Prostate gland (tissue), 2 donors: ENCODE measurements around the gene ZBTB5.

ENCODE experiments used
- POLR2AphosphoS5 ChIP-seq: sonication (generic); formaldehyde crosslinking; IDR thresholded peaks from one replicate; pipeline ENCODE4 v1.6.1; 2017; ENCODE audit warnings: antibody characterized with exemption
- TF ChIP-seq, protein P1 (sequence below), 4 experiments: fragments of 200-600 bp in 2 of 4; fragments of 450-650 bp in 2 of 4; sonication (generic) in 2 of 4; IDR thresholded peaks; 1 replicate in 3 of 4; 2 replicates in 1 of 4; pipeline ENCODE4 v1.5.1; 2016 to 2019; ENCODE audit warnings: antibody characterized with exemption in 4 of 4, mild to moderate bottlenecking in 2 of 4, moderate library complexity in 2 of 4

GRCh38 chr9:37508834-37509206, 43.6 kb upstream of the ZBTB5 start:
- TF ChIP-seq, protein P1, sequence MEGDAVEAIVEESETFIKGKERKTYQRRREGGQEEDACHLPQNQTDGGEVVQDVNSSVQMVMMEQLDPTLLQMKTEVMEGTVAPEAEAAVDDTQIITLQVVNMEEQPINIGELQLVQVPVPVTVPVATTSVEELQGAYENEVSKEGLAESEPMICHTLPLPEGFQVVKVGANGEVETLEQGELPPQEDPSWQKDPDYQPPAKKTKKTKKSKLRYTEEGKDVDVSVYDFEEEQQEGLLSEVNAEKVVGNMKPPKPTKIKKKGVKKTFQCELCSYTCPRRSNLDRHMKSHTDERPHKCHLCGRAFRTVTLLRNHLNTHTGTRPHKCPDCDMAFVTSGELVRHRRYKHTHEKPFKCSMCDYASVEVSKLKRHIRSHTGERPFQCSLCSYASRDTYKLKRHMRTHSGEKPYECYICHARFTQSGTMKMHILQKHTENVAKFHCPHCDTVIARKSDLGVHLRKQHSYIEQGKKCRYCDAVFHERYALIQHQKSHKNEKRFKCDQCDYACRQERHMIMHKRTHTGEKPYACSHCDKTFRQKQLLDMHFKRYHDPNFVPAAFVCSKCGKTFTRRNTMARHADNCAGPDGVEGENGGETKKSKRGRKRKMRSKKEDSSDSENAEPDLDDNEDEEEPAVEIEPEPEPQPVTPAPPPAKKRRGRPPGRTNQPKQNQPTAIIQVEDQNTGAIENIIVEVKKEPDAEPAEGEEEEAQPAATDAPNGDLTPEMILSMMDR (IDR thresholded peaks at IDR 0.05), result no peak
- TF ChIP-seq POLR2AphosphoS5, result no peak
